Posterior vena cava (tissue), 2 donors: ENCODE data around the gene NABP1. TPM values are rescaled to one million over a fixed set of nuclear protein-coding genes. Genes with fewer than 3 reads are reported as not detected.

Experiments used
- total RNA-seq, 2 donors: library from RNA; stranded (reverse); fragmentation: NEBNext Ultra II Directional; extraction: Animal tissue kit (Norgen Biotek cat#: 25700); gene quantifications; one replicate each; pipeline ENCODE4 v1.2.1, GENCODE V29; 2021
- donor health status: DM: yes; HTN: yes; CAD: no.
- donor health status: DM: yes; HTN: yes; CAD: no.

Gene NABP1
- total RNA-seq, 2 donors from 2014 or later, result 26.8 to 32.0 TPM

Other genes with a start within 250 kb of the NABP1 start
- gene CAVIN2, start 169.0 kb downstream of the NABP1 start, total RNA-seq, result 10 to 100 TPM; 40.4 to 48.8 TPM